ENCODE measurements around the gene UPK3A. TPM values are rescaled to one million over a fixed set of nuclear protein-coding genes. Genes with fewer than 3 reads are reported as not detected.
"Not testable (repeated sequence)": the region's sequence is repeated elsewhere in the genome, so short reads cannot be mapped to it uniquely, and the experiment has no call there.

UPK3A gene
- total RNA-seq, 6 experiments from 2014 or later, result not detected

GRCh38 chr22:45270095-45271020 lies 14.4 kb upstream of the UPK3A start:
- no peak overlapping the region for H3K27ac Mint-ChIP-seq
- no peak for DNase-seq
- H3K9me3 Mint-ChIP-seq, result no peaks in the 10 kb centered on the region
- H3K4me3 Mint-ChIP-seq, result no peak overlapping the region; the same call in 1 of the 2 replicates
- peaks cover 9% of the 10 kb centered on the region for H3K27me3 Mint-ChIP-seq (ENCODE audit: insufficient read depth)
- no peaks in the 10 kb centered on the region for H3K36me3 Mint-ChIP-seq (ENCODE audit: low read depth)
- no peak for TF ChIP-seq CTCF (IDR thresholded peaks at IDR 0.05)
- H3K4me1 Mint-ChIP-seq (ENCODE audit: low read depth), result peaks cover 17% of the 10 kb centered on the region

GRCh38 chr22:45271667-45272201 lies 13.0 kb upstream of the UPK3A start:
- Mint-ChIP-seq H3K4me1 (ENCODE audit: low read depth) (peaks cover 17% of the 10 kb centered on the region), H3K36me3 (ENCODE audit: low read depth) (no peaks in the 10 kb centered on the region), H3K9me3 (no peaks in the 10 kb centered on the region), H3K4me3 (no peak overlapping the region), H3K27ac (no peak overlapping the region), H3K27me3 (ENCODE audit: insufficient read depth) (peaks cover 9% of the 10 kb centered on the region)
- DNase-seq, result no peak
- TF ChIP-seq CTCF (IDR thresholded peaks at IDR 0.05), result no peak

GRCh38 chr22:45272498-45272897 lies 12.3 kb upstream of the UPK3A start:
- Mint-ChIP-seq H3K4me1 (ENCODE audit: low read depth) (peaks cover 17% of the 10 kb centered on the region), H3K27me3 (ENCODE audit: insufficient read depth) (peaks cover 9% of the 10 kb centered on the region), H3K9me3 (no peaks in the 10 kb centered on the region)

GRCh38 chr22:45273452-45274075 lies 11.2 kb upstream of the UPK3A start:
- no peak for DNase-seq
- peaks cover 17% of the 10 kb centered on the region for H3K4me1 Mint-ChIP-seq (ENCODE audit: low read depth)
- no peaks in the 10 kb centered on the region for H3K9me3 Mint-ChIP-seq
- H3K27me3 Mint-ChIP-seq (ENCODE audit: insufficient read depth), result peaks cover 9% of the 10 kb centered on the region
- no peak overlapping the region for H3K4me3 Mint-ChIP-seq
- H3K27ac Mint-ChIP-seq, result no peak overlapping the region
- TF ChIP-seq CTCF (IDR thresholded peaks at IDR 0.05), result no peak
- no peaks in the 10 kb centered on the region for H3K36me3 Mint-ChIP-seq (ENCODE audit: low read depth)

More at GRCh38 chr22:45272498-45272897, 12.3 kb upstream of the UPK3A start:
- DNase-seq, result no peak
- no peak overlapping the region for H3K27ac Mint-ChIP-seq
- no peak overlapping the region for H3K4me3 Mint-ChIP-seq
- no peaks in the 10 kb centered on the region for H3K36me3 Mint-ChIP-seq (ENCODE audit: low read depth)
- TF ChIP-seq CTCF (IDR thresholded peaks at IDR 0.05), result no peak

- TF ChIP-seq CTCF (IDR thresholded peaks at IDR 0.05), result no peak
- Mint-ChIP-seq H3K36me3 (ENCODE audit: low read depth) (no peaks in the 10 kb centered on the region), H3K27me3 (ENCODE audit: insufficient read depth) (peaks cover 3% of the 10 kb centered on the region), H3K9me3 (no peaks in the 10 kb centered on the region), H3K27ac (no peak overlapping the region), H3K4me1 (ENCODE audit: low read depth) (peaks cover 24% of the 10 kb centered on the region), H3K4me3 (no peak overlapping the region)
- DNase-seq, result no peak
These were observed 8.1 kb upstream of the UPK3A start for GRCh38 chr22:45276507-45277105.

- H3K4me1 Mint-ChIP-seq (ENCODE audit: low read depth), result peaks cover 18% of the 10 kb centered on the region
- H3K36me3 Mint-ChIP-seq (ENCODE audit: low read depth); H3K9me3 Mint-ChIP-seq; H3K27me3 Mint-ChIP-seq (ENCODE audit: insufficient read depth); DNase-seq; H3K27ac Mint-ChIP-seq; H3K4me3 Mint-ChIP-seq: not testable (repeated sequence)
These were observed 7.0 kb upstream of the UPK3A start for GRCh38 chr22:45277720-45278119.

Measured in HFFc6 (cell line).